Central memory CD4-positive, alpha-beta T cell (primary cell): Measurements from ENCODE around the gene CYB5R2.
"Not testable (repeated sequence)": the region's sequence is repeated elsewhere in the genome, so short reads cannot be mapped to it uniquely, and the experiment has no call there.

Experiments
- DNase-seq: peaks from one replicate; pipeline ENCODE4 v3.0.0; 2022

CYB5R2 gene

DNA sequence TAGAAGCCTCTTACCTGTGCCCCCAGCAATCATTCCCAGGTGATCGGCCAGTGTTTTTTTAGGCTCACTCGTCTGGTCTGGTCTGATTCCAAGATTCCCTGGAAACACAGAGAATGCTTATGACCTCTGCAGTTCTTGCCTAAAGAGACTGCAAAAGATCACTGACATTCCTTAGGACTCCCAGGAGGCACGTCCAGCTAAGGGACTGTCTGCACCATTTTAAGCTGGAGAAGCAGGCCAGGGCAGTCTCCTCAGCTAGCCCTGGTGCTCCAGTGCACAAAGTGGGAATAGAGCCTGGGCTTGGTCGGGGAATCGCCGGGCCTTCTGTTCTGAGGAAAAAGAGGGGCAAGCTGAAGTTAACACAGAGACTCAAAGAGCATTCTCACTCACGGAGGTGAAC lies 4.8 kb downstream of the CYB5R2 start:
- no peak for DNase-seq

DNA sequence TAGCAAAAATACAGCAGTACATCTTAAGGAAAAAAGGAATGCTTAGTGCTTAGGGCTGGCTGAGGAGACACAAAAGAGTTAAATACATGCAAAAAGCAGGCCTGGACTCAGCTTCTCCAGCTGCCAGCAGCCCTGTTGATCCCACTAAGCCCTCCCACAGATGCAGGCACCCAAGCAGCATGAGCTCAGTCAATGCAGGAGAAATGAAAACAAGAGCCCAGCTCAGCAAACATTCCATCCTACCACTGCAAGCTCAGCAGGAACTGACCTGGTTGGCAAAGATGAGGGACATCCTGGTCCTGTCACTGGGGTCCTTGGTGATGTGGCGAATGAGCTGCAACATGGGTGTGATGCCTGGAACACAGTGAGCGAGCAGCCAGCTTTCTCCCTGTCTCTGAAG lies 5.8 kb downstream of the CYB5R2 start:
- no peak for DNase-seq

DNA sequence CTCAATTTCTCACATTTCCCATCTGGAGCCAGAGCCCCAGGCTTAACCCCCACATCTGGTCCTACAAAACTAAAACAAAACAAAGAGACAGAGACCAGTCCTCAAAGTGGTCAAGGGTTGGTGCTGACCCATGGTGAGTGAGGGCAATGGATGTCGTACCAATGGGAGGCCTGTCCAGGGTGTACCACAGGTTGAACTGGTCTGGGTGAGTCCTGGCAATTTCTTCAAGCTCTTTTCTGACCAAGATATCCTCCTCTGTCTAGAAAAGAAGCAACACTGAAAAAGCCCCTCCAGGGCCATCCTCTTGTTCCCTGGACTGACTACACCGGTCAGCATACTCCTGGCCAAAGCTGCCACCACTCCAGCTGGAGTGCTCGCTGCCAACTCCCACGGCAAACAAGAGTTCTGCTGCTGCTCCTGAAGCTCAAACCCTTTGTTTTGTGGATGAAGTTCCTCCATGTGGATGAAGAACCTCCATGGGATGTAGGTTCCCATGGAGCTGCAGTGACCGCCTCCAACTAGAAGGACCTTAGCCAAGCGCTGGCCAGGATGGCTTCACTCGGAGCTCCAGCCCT lies 6.9 kb downstream of the CYB5R2 start:
- DNase-seq, result no peak

DNA sequence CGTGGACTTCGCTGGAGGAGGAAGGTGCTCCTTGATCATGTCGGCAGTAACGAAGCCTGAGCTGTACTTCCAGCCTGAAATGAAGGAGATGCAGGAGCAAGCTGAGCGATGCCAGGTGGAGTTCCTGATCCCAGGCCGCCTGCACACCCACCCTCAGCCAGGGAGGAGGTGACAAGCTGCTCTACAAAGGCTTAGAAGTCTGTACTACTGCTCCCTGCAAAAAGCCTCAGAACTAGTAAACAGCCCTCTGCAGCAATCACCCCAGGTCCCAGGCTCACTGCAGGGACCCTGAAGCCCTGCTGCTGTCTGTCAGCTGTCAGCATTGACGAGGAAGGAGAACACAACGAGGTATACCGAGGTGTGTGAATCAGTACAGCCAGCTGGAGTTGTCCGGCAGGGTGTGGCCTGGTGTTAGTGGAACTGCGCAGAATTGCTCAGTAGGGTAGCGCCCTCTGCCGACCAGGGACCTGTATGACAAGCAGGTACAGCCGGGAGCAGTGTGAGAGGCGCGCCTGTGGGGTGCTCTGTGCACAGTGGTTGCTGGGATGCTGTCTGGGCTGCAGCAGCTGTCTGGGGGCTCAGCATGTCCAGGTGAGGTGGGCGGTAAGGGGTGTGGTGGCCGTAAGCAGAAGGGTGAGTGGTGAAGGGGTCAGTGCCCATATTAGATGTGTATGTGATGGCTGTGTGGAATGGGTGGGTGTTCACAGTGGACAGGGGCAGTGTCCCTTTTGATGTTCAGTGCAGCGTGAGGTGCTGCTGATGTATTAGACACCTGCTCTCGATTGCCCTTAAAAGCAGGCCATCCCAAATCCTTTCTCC lies 7.6 kb downstream of the CYB5R2 start:
- peak; percentile 51 for DNase-seq

DNA sequence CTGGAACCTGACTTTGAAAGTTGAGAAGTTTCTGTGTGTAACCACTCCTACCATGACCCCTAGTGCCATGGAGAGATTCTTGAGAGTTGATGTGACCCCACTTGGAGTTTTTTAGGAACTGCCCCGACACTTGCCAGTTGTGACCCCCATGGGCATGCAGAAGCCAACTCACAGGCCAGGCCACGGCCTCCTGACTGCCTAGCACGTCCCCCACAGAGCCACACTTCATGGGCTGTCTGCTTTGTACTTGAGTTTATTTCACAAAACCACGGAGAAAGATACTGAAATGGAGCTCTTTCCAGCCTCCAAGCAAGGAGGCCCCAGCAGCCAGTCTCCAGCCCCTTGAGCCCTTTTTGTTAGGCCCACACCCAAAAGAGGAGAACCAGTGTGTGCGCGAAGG lies 8.4 kb downstream of the CYB5R2 start:
- DNase-seq, result no peak

GRCh38 chr11:7663531-7663930 lies 9.8 kb downstream of the CYB5R2 start:
- not testable (repeated sequence) for DNase-seq

GRCh38 chr11:7657306-7658025 lies 15.8 kb downstream of the CYB5R2 start:
- no peak for DNase-seq

- no peak for DNase-seq
These were observed 16.6 kb downstream of the CYB5R2 start for GRCh38 chr11:7656704-7657103.

DNA sequence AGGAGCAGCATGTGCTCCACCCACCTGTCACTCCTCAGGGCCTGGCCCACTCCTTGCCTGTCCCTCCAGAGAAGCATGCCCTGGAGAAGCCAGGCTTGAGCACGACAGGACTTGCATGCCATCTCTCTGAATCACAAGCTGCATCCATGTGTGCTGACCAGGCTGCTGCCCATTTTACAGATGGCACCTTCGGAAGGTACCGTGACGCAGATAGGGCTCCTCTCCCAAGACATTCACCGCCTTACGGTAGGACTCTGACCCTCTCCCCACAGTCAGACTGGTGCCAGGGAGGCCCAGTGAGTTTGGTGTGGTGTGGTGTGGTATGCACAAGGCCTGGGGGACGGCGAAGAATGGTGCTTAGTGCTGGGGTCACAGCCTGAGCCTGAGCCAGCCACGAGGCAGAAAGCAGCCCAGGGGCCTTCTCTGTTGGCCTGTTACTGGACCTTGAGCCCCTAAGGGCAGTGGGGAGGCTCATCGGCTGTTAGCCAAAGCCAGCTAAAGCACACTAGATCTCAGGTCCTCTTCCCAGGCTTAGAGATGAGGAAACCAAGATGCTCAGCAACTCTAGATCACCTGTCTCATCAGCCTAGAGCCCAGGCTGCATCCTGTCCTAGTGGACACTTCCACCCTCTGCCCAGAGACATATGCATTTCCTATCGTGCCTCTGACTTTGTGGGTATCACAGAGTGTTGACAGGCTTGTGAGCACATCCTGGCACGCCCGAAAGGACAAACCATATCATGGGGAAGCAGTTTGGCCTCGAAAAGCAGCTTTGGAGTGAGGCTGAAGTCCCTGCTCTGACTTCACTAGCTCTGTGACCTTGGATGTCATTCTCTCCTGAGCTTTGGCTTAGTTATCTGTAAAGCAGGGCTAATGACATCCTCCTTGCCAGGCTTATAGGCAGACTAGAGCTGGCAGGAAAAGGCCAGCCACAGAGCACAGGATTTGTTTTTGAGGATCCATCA lies 17.8 kb downstream of the CYB5R2 start:
- DNase-seq, result no peak

DNA sequence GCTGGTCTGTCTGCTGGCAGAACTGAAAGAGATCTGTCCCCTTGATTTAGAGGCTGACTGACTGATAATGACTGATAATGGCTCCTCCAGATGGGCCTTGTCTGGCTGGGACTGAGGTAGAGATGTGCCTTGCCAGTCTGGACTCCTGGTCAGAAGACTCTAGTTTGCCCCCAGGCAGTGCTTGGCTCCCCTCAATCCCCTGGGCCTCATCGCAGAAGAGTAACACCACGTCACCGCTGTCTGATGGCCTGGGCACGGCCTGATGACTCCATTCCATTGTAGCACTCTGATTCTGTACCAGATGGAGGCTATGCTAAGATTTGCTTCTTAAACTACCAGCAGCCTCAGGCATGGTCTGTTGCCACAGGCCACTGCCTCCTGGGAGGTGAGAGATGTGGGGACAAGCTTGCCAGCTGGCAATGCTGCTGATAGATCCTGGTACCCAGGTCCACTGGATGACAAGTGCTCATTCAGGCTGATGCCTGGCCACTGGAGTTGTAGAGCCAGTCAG lies 19.1 kb downstream of the CYB5R2 start:
- DNase-seq, result no peak

GRCh38 chr11:7651700-7652099 lies 21.6 kb downstream of the CYB5R2 start:
- no peak for DNase-seq

- DNase-seq, result no peak
These were observed 22.2 kb downstream of the CYB5R2 start for GRCh38 chr11:7651140-7651551.

- DNase-seq, result no peak
These were observed 25.0 kb downstream of the CYB5R2 start for GRCh38 chr11:7648264-7648663.

GRCh38 chr11:7646866-7647265 lies 26.4 kb downstream of the CYB5R2 start:
- no peak for DNase-seq

- DNase-seq, result no peak
These were observed 28.1 kb downstream of the CYB5R2 start for GRCh38 chr11:7645206-7645605.

DNA sequence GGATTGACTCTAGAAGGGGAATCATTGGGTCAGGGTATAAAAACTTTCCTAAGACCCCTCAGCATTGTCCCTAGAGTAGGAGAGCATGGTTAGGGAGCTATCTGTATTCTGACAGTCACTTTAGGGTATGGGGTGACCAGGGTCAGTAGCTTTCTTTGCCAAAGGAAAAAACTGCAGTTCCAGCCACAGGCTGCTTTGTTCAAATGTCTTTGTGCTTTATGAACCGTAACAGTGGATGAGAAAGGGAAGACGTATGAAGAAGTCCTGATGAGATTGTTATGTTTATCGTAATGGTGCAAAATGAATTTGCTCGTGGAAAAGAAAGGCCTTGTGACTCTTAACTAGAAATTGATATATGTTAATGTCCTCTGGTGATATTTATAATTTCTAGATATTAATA lies 30.0 kb downstream of the CYB5R2 start:
- DNase-seq, result no peak

GRCh38 chr11:7642747-7643146 lies 30.6 kb downstream of the CYB5R2 start:
- DNase-seq, result no peak

DNA sequence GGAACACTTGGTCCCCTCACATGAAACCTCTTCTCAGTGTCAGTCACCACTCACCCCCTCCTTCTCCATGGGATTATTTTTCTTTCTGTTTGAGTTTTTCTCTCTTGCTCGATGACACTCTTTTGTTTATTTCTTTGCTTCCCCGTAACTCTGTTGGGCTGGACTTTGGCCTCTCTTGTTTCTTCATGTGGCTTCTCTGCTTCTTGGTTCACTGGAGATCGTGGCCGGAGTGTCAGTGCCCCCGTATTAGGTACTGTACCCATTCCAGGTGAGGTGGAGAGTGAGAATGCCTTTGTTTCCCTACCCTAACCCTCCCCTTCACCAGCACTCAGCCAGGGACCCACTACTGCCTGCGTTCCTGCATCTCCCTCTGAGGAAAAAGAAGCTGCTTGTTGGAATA lies 32.5 kb downstream of the CYB5R2 start:
- DNase-seq, result no peak

- DNase-seq, result no peak
These were observed 33.7 kb downstream of the CYB5R2 start for GRCh38 chr11:7639643-7640025.

DNA sequence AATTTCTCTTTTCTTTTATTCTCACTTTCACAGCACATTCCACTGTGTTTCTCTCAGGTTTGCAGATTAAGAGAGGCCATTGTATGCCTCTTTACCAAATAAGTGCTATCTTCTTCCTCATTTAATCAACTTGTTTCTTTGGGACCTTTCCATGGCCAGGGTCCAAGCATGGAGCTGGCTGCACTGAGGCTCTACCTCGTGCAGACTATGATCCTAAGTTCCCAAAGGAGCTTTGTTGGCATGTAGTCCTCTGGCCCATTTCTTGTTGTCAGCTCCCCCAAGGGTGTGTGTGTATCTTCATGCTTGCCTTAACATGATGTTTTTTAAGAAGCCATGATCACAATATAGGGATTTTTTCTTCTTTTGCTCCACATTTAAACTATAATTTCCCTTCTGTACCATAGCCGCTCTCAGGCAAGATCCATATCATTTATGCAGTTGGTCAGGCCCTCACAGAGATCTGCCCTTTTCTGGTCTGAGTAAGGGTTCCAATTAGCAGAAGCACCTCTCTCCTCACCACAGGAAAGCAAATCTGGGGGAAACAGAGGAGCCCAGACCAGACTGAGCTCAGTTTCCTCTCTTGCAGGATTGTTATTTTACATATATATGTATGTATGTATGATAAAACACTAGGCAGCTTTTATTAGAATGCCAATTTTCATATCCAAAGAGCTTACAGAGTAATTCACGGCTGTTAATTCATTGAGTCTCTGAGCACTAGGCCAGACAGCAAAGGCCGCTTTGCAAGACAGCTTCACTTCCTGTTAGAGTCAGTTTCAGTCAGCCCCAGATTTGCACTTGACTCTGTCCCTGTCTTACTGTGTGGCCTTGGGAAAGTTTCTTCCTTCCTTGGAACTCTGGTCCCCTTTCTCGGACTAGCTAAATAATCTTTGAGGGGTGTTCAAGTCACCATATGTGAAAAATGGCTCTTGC lies 34.3 kb downstream of the CYB5R2 start:
- DNase-seq, result no peak

DNA sequence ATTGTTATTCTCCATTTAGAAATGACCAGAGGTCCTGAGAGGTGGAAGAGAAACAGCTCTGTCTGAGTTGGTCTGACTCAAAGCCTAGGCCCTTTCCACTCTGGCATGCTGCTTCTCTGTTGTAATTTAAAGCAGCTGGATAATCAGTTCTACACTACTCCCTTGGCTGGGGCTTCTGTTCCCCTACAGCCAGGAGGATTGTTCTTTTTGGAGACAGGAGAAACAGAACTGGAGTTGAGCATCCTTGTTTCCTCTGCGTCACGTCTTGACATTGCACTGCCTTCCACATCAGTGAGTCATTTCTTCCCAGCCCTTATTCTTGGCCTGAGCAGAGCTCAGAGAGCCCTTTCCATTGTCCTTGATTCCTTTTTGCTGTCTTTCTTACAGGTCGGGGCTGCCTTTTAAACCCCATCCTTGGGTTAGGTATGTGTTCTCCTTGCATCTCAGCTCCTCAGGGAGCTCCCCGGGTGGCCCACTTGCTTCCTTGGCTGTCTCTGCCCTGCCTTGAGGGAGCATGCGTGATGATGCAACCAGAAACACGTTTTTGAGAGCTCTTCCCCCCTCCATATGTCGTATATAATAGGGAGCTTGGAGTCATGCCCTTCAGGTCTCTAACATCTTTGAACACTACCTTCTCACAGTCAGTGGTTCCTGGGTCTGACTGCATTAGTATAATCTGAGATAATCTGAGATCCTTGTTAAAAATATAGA lies 35.7 kb downstream of the CYB5R2 start:
- DNase-seq, result no peak
